HG03520 (cell line): ENCODE measurements around the gene KIF4B.
A peak's percentile ranks its signal among the peaks of the same experiment; 100 is the strongest.

Source experiments
- ATAC-seq: cut with Tn5 transposase; IDR thresholded peaks from one replicate; pipeline ENCODE4 v1.9.1; 2021; ENCODE audit warnings: mild to moderate bottlenecking, moderate library complexity; ENCODE audit not compliant: unreplicated experiment

KIF4B gene

GRCh38 chr5:155050384-155051019, 36.9 kb downstream of the KIF4B start:
- ATAC-seq: no peak

DNA sequence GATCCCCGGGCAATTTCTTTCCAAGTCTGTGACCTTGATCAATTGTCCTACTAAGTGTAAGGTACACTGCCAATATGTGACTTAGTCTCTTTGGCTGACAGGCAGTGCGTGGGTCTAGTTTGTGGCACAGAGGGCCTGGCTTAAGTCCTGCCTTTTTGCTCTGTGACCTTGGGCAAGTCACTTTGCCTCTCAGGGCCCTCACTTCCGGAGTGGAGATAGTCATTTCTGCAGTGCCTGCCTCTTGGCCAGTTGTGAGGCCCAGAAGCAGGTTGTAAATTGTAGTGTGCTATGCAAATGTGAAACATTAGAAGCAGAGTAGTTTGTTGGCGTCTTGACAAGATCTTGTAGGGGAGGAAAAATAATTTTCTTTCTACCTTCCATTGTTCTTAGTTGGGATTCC, 39.0 kb downstream of the KIF4B start:
- ATAC-seq: peak; percentile 67

DNA sequence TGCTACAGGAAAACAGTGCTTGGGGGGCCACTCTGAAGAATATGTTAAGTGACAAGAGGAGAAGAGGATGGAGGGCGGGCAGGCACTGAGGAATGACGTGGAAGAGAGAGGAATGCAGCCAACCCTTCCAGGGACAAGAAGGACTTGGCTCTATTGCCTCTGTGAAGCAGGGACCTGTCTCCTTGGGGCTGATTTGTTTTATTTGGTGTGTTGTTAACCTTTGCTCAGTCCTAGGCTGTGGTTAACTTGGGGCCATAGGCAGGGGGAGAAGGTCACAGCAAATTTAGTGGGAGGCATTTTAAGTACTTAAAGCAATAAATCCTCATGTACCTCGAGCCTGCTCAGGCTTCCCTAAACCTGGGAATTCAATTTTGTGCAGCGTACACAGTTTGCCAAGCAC, 39.9 kb downstream of the KIF4B start:
- no peak for ATAC-seq

- ATAC-seq: no peak
These were observed 43.2 kb downstream of the KIF4B start for GRCh38 chr5:155056644-155057269.

DNA sequence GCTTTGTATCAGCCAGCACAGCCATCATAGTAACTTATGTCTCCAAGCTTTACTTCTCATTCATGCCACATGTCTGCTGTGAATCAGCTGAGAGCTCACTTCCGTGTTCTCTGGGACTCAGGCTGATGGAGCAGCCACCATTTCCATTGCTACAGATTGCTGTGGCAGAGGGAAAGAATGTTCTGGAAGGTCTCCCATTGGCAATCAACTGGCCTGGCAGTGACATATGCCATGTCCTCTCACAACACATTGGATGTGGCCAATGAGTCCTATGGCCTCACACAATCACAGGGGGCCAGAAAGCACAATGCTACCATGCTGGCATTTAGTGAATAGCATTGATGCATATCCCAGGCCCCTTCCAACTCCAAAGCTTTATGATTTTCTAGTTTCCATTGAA, 44.1 kb downstream of the KIF4B start:
- ATAC-seq: no peak

GRCh38 chr5:155064580-155064979, 51.0 kb downstream of the KIF4B start:
- ATAC-seq: peak; percentile 69

DNA sequence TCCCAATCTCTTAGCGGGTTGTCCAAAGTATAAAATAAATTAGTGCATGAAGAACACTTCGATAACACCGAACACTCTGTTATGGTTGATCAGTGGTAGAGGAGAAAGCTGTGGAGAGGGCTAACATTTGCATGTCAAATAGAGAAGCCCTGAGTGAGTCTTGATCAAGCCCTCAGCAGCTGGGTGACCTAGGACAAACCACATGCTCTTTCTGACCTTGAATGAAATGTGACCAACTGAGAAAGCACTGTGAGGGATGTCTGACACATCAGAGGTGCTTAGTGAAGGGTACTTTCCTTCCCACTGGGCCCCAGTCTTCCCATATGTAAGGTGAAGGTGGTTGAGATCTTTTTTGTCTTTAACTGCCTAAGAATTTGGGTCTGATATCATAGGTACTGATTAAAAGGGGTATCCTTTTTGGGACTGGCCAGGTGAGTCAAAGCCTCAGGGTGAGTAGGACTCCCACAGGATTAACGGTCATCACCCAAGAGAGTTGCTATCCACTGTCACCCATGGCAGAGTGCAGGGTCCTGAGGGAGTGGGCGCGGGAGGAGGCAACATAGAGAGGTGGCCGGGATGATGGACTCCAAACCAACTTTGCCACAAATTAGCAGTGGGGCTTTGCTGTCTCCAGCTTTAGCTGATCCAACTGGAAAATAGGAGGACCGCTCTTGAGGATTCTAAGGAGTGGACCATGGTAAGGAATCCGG, 53.5 kb downstream of the KIF4B start:
- peak; percentile 45 for ATAC-seq
